IMR-90 (cell line): ENCODE results near the gene DCC. TPM values are rescaled to one million over a fixed set of nuclear protein-coding genes. Genes with fewer than 3 reads are reported as not detected.

Source experiments
- ATAC-seq: fragments of 200-7000 bp; cut with Tn5 transposase; 2 replicates; pipeline ENCODE4 v1.9.1; 2020; ENCODE audit warnings: low read depth, mild to moderate bottlenecking, moderate library complexity
- BruUV-seq: library from RNA; stranded (reverse); fragments of 400-500 nt; replicated peaks from 2 replicates; lab custom pipeline; 2021; lab: Mats Ljungman, UMichigan
- CTCF ChIA-PET: fragments of 300-600 bp; formaldehyde crosslinking; extraction: SDS; loops from one replicate; lab custom pipeline; 2021; ENCODE audit warnings: antibody characterized with exemption; lab: Yijun Ruan, JAX
- POLR2A ChIA-PET: fragments of 300-600 bp; sonication (Branson Sonifier 250); formaldehyde crosslinking; loops from one replicate; lab custom pipeline; 2022; ENCODE audit warnings: antibody characterized with exemption; ENCODE audit not compliant: unreplicated experiment; lab: Charles Lee
- DNase-seq: peaks from one replicate; pipeline ENCODE4 v3.0.0; 2013
- H2AFZ ChIP-seq: replicated peaks from 2 replicates; pipeline ENCODE3; 2013; ENCODE audit warnings: low read length, mild to moderate bottlenecking; ENCODE audit not compliant: poor library complexity
- H2AK5ac ChIP-seq: 2 replicates; pipeline ENCODE4 v1.6.1; 2013; ENCODE audit warnings: low read depth, low read length, inconsistent platforms
- H2AK9ac ChIP-seq: replicated peaks from 2 replicates; pipeline ENCODE3; 2013; ENCODE audit warnings: mild to moderate bottlenecking, low read depth, low read length, moderate library complexity; ENCODE audit not compliant: poor library complexity
- H2BK120ac ChIP-seq: 2 replicates; pipeline ENCODE4 v1.6.1; 2013; ENCODE audit warnings: low read depth, low read length, inconsistent platforms
- H2BK15ac ChIP-seq: 3 replicates; pipeline ENCODE4 v1.6.1; 2013; ENCODE audit warnings: low read depth, low read length, inconsistent platforms
- H2BK20ac ChIP-seq: 2 replicates; pipeline ENCODE4 v1.6.1; 2013; ENCODE audit warnings: low read depth, mild to moderate bottlenecking, inconsistent platforms, low read length, moderate library complexity
- H2BK5ac ChIP-seq: 2 replicates; pipeline ENCODE4 v1.6.1; 2013; ENCODE audit warnings: mild to moderate bottlenecking, low read depth, low read length, inconsistent platforms; ENCODE audit not compliant: poor library complexity, severe bottlenecking
- H3K14ac ChIP-seq: replicated peaks from 2 replicates; pipeline ENCODE4 v1.6.1; 2013; ENCODE audit warnings: low read depth, low read length, inconsistent platforms
- H3K18ac ChIP-seq: 2 replicates; pipeline ENCODE4 v1.6.1; 2013; ENCODE audit warnings: low read depth, low read length, control low read depth
- H3K23ac ChIP-seq: 2 replicates; pipeline ENCODE4 v1.6.1; 2013; ENCODE audit warnings: low read depth, low read length, inconsistent platforms
- H3K27ac ChIP-seq: 2 replicates; pipeline ENCODE4 v1.5.1; 2013; ENCODE audit warnings: mild to moderate bottlenecking, control low read depth, low read length; ENCODE audit not compliant: insufficient read depth
- H3K27me3 ChIP-seq: 2 replicates; pipeline ENCODE4 v1.6.1; 2013; ENCODE audit warnings: low read length; ENCODE audit not compliant: control insufficient read depth, insufficient read depth
- H3K36me3 ChIP-seq: 2 replicates; pipeline ENCODE4 v1.6.1; 2013; ENCODE audit warnings: low read length, mixed read lengths; ENCODE audit not compliant: control insufficient read depth, insufficient read depth
- H3K4ac ChIP-seq: 2 replicates; pipeline ENCODE4 v1.6.1; 2013; ENCODE audit warnings: low read depth, low read length, inconsistent platforms
- H3K4me1 ChIP-seq: 2 replicates; pipeline ENCODE4 v1.6.1; 2013; ENCODE audit warnings: low read length, mixed read lengths; ENCODE audit not compliant: control insufficient read depth, insufficient read depth
- H3K4me2 ChIP-seq: 2 replicates; pipeline ENCODE4 v1.6.1; 2013; ENCODE audit warnings: low read depth, mild to moderate bottlenecking, control low read depth, low read length, moderate library complexity
- H3K4me3 ChIP-seq: 2 replicates; pipeline ENCODE4 v1.5.1; 2013; ENCODE audit warnings: low read depth, mild to moderate bottlenecking, control low read depth, low read length, moderate library complexity; ENCODE audit not compliant: insufficient read depth
- H3K56ac ChIP-seq: 2 replicates; pipeline ENCODE4 v1.6.1; 2013; ENCODE audit warnings: low read length, inconsistent platforms; ENCODE audit not compliant: insufficient read depth; ENCODE audit errors: extremely low read depth
- H3K79me1 ChIP-seq, 2 experiments: 2 replicates each; pipeline ENCODE4 v1.6.1; 2013; ENCODE audit warnings: low read length in 2 of 2, inconsistent platforms in 1 of 2, low read depth in 1 of 2
- H3K9ac ChIP-seq: 2 replicates; pipeline ENCODE4 v1.6.1; 2013; ENCODE audit warnings: low read depth, low read length, control low read depth
- H3K9me1 ChIP-seq: 2 replicates; pipeline ENCODE4 v1.6.1; 2013; ENCODE audit warnings: low read length, inconsistent platforms; ENCODE audit not compliant: insufficient read depth
- H3K9me3 ChIP-seq: 2 replicates; pipeline ENCODE4 v1.6.1; 2013; ENCODE audit warnings: low read length; ENCODE audit not compliant: control insufficient read depth, insufficient read depth
- H4K20me1 ChIP-seq: 2 replicates; pipeline ENCODE4 v1.6.1; 2013; ENCODE audit warnings: low read length, inconsistent platforms; ENCODE audit not compliant: insufficient read depth
- H4K5ac ChIP-seq: 2 replicates; pipeline ENCODE4 v1.6.1; 2013; ENCODE audit warnings: mild to moderate bottlenecking, low read depth, low read length, control low read depth
- H4K8ac ChIP-seq, 2 experiments: 2 replicates each; pipeline ENCODE4 v1.6.1; 2013; ENCODE audit warnings: low read depth in 2 of 2, low read length in 2 of 2, control low read depth in 1 of 2, inconsistent platforms in 1 of 2
- H4K91ac ChIP-seq: 2 replicates; pipeline ENCODE4 v1.6.1; 2013; ENCODE audit warnings: low read depth, low read length, inconsistent platforms; ENCODE audit not compliant: insufficient read depth
- CHD1 ChIP-seq: IDR thresholded peaks from 2 replicates; pipeline ENCODE4 v1.6.1; 2012; ENCODE audit warnings: low read depth, low read length, improper control_type of control experiment
- CTCF ChIP-seq: conservative IDR thresholded peaks from 2 replicates; pipeline ENCODE4 v1.5.1; 2012; ENCODE audit warnings: mild to moderate bottlenecking, low read depth, low read length, improper control_type of control experiment
- ELK1 ChIP-seq: fragments of 150-350 bp; IDR thresholded peaks from 2 replicates; pipeline ENCODE4 v1.6.1; 2016; ENCODE audit warnings: low read depth, mild to moderate bottlenecking, low read length, moderate library complexity, borderline replicate concordance
- MAFK ChIP-seq: IDR thresholded peaks from 2 replicates; pipeline ENCODE4 v1.6.1; 2012; ENCODE audit warnings: low read depth, low read length, improper control_type of control experiment
- MAZ ChIP-seq: IDR thresholded peaks from 2 replicates; pipeline ENCODE4 v1.6.1; 2012; ENCODE audit warnings: low read depth, mild to moderate bottlenecking, low read length, improper control_type of control experiment, moderate library complexity, borderline replicate concordance
- MXI1 ChIP-seq: IDR thresholded peaks from 2 replicates; pipeline ENCODE4 v1.6.1; 2012; ENCODE audit warnings: low read depth, mild to moderate bottlenecking, low read length, moderate library complexity, borderline replicate concordance
- RAD21 ChIP-seq: IDR thresholded peaks from 2 replicates; pipeline ENCODE4 v1.6.1; 2012; ENCODE audit warnings: low read length, improper control_type of control experiment
- RCOR1 ChIP-seq: IDR thresholded peaks from 2 replicates; pipeline ENCODE4 v1.6.1; 2012; ENCODE audit warnings: mild to moderate bottlenecking, low read length, improper control_type of control experiment; ENCODE audit not compliant: insufficient replicate concordance
- RFX5 ChIP-seq: IDR thresholded peaks from 2 replicates; pipeline ENCODE4 v1.8.0; 2012; ENCODE audit warnings: low read depth, mild to moderate bottlenecking, low read length, moderate library complexity
- SMC3 ChIP-seq: fragments of 150-350 bp; IDR thresholded peaks from 2 replicates; pipeline ENCODE4 v1.6.1; 2016; ENCODE audit warnings: low read depth, mild to moderate bottlenecking, antibody characterized with exemption, low read length, moderate library complexity
- USF2 ChIP-seq: fragments of 150-350 bp; IDR thresholded peaks from 2 replicates; pipeline ENCODE4 v1.6.1; 2017; ENCODE audit warnings: mild to moderate bottlenecking, antibody characterized with exemption, low read length, low read depth
- dilution Hi-C: fragments of 300-500 bp; cut with HindIII; formaldehyde crosslinking; loops from one replicate; pipeline ENCODE4 v1.14.3; 2018; ENCODE audit warnings: low sequenced_read_pairs; ENCODE audit not compliant: unreplicated experiment
- in situ Hi-C: fragments of 300-500 bp; cut with MboI; formaldehyde crosslinking; loops from 3 replicates; pipeline ENCODE4 v1.14.3; 2019; ENCODE audit warnings: low sequenced_read_pairs, inconsistent platforms, mixed read lengths
- intact Hi-C: fragments of 100-400 bp; cut with micrococcal nuclease; formaldehyde crosslinking; loops from 2 replicates; pipeline ENCODE4 v1.10.0; 2022
- polyA plus RNA-seq, 3 experiments: library from polyadenylated mRNA; depleted of rRNA; stranded (reverse); fragments of >200 nt; gene quantifications; 2 replicates each; pipeline ENCODE4 v1.2.3, GENCODE V29; 2012; ENCODE audit warnings: low replicate concordance in 1 of 3
- total RNA-seq: library from RNA; depleted of rRNA; stranded (reverse); fragments of >200 nt; gene quantifications from 2 replicates; pipeline ENCODE4 v1.2.3, GENCODE V29; 2012

DCC gene
- total and polyA plus RNA-seq, 2 of the 4 experiments (the other 2 are of a cell fraction) = 0.31 to 0.54 TPM

GRCh38 chr18:53219853-53220252 is 879.9 kb downstream of the DCC start:
- no peaks in the 10 kb centered on the region for H3K79me1 ChIP-seq
- no peak overlapping the region for H2BK120ac ChIP-seq
- no peak overlapping the region for H3K27ac ChIP-seq
- DNase-seq (no peak), ATAC-seq (no peak)
- ChIA-PET POLR2A (no interaction called here), CTCF (no interaction called here)
- intact Hi-C loops (no loop called here), dilution Hi-C loops (no loop called here), in situ Hi-C loops (no loop called here)
- H4K20me1 ChIP-seq = no peaks in the 10 kb centered on the region
- H3K18ac ChIP-seq = no peak overlapping the region
- H3K23ac ChIP-seq = no peak overlapping the region
- H2AK9ac ChIP-seq = no peak overlapping the region
- no peaks in the 10 kb centered on the region for H3K36me3 ChIP-seq
- no peak overlapping the region for H2AK5ac ChIP-seq
- no peaks in the 10 kb centered on the region for H3K27me3 ChIP-seq
- no peaks in the 10 kb centered on the region; the same call in 1 of the 2 replicates for H3K9me3 ChIP-seq
- H2AFZ ChIP-seq = no peak overlapping the region
- no peak overlapping the region for H4K8ac ChIP-seq
- H3K14ac ChIP-seq = no peak overlapping the region
- H3K4me1 ChIP-seq = no peaks in the 10 kb centered on the region
- no peaks in the 10 kb centered on the region for H3K9me1 ChIP-seq
- no peak overlapping the region for H2BK20ac ChIP-seq
- no peak overlapping the region for H2BK5ac ChIP-seq
- no peak overlapping the region for H2BK15ac ChIP-seq
- H3K4ac ChIP-seq = no peak overlapping the region
- H3K4me3 ChIP-seq = no peak overlapping the region
- H4K91ac ChIP-seq = no peak overlapping the region
- H3K4me2 ChIP-seq = no peak overlapping the region
- no peak overlapping the region for H3K9ac ChIP-seq
- no peak overlapping the region for H3K56ac ChIP-seq
- no TSS peak for BruUV-seq
- TF ChIP-seq ELK1 (no peak), MAFK (no peak), RAD21 (no peak), USF2 (no peak), MAZ (no peak), RFX5 (no peak), CHD1 (no peak), SMC3 (no peak), RCOR1 (no peak), MXI1 (no peak), CTCF (no peak)
- H4K5ac ChIP-seq = no peak overlapping the region
